D341Med (cell line): ENCODE results near the gene KIF16B.
A peak's percentile ranks its signal among the peaks of the same experiment; 100 is the strongest.

Source experiments
- DNase-seq: peaks from one replicate; pipeline ENCODE4 v3.0.0; 2012; ENCODE audit warnings: low spot score

The KIF16B gene

GRCh38 chr20:16432466-16433292 lies 140.6 kb downstream of the KIF16B start:
- no peak for DNase-seq

DNA sequence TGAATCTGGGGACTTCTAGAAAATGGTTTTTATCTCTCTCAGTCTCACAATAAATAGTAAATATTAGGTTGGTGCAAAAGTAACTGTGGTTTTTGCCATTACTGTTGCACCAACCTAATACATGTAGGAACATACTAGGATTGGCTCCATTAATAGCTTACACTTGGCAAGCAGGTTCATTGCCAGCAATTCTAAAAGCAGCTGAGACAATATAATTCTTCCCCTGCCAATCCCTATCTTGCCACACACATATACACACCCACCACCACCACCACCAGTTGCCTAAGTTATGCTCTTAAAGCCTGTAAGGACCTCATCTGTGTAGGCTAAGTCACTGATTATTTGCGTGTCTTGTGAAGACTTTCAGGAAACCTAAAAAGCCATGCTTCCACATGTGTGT lies 145.1 kb downstream of the KIF16B start:
- no peak for DNase-seq

- DNase-seq, result no peak
Observed at GRCh38 chr20:16427571-16427970, 145.7 kb downstream of the KIF16B start.

GRCh38 chr20:16424780-16425179 lies 148.5 kb downstream of the KIF16B start:
- DNase-seq, result no peak

DNA sequence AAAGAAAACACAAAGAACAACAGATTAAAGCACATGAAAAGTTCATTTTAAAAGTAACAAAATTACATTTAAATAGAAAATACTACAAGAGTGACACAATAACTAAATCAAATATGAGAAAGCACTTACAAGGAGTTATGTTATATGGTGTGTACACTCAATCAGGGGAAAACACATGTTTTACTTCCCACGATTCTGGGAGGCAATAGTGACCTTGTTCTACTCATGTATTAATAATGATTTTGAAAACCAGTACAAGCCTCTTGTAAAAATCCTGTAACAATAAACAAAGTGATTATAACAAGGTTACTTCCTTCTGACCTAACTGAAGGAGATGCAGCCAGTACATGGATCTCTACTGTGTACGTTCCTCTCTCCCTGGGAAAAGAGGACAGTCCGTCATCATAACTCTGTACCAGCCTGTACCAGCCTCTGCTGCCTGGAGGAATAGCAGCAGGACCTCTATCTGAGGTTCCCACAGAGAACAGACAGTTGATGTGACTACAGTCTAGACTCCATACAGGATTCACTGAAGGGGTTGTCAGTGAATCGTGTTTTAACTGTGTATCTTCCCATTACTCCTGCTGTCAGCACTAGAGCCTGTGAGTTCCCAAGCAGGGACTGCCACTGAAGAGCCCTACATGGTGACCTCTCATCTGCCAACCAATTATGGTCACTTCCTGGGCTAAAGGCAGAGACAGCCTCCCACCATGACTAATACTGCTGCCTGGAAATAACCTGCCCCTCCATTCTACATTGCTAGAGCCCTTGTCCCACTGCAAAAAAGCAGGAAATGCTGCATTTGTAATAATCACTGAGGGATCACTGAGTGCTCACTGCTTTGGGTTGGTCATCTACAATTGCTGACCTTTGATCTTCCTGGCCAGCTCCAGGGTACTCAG lies 149.7 kb downstream of the KIF16B start:
- no peak for DNase-seq

GRCh38 chr20:16419138-16419715 lies 154.0 kb downstream of the KIF16B start:
- DNase-seq, result no peak

DNA sequence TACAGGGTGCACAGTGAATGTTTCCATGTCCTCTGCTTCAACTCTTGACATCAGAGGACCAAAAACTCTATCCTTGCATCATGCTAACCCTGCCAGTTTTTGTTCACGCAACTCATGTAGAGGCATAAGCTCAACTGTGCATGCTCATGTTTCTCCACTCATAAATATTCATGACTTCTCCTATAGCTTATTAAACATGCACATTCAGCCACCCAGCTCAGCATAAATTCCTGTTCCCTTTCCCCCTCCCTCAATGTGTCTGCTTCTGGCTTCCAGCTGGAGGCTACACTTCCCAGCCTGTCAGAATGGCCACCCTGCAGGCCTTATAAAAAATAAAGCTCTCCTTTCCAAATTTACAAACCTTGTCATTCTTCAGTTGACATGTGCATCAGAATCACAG lies 154.6 kb downstream of the KIF16B start:
- no peak for DNase-seq

DNA sequence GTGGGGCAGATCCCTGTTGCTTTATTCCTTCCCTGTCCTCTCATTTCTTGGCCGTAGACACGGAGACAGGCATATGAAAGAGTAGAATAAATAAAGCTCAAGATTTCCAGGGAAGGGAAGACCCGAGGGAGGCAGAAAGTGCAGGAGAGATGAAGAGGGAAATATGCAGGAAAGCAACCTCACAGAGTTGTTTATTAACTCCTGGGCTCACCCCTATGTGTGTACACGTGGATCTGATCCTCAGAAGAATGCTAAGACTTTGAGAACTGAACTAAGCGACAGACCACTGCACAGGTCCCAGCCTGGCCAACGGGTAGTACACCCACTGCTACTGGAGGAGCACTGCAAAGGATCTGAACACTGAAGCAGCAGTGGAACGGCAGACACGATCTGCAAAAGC lies 156.2 kb downstream of the KIF16B start:
- no peak for DNase-seq

DNA sequence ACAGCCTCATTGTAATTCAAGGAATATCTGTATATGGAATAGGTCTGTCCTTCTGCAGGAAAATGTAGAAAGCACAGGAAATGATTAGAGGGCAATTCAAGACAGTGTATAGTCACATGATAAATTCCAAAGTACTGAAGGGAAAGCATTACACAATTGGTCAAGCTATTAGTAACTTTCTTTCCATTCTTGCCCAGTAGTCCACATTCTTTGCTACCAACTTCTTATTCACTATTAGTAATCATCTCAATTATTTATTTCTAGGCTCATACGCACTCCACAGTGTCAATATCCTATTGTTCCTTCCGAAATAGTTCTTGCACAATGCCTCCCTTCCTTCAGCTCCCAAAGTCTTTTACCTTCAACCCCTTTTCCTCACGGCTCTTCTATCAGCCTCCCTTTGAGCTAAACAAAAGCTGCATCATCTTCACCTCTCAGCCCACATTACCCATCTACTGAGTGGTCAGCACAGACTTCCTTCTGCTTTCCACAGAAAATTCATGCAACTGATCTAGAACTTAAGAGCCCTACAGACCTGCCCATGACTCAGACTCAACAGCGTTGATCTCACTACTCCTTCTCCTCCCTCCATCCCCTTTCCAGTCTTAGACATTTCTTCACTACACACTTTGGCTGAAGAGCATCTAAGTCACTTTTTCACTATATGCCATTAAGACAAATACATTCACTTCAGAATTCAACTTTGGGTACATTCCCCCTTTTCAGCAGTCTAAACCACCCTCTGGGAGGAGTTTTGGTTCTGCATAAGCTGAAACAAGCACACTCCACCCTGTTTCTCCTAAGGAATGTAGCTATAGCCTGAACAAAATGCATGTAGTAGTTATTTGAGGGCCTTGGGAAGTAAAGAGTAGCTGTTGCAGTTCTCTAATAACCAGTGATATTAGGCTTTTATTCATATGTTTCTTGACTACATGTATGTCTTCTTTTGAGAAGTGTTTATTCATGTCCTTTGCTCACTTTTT lies 157.9 kb downstream of the KIF16B start:
- DNase-seq, result no peak

DNA sequence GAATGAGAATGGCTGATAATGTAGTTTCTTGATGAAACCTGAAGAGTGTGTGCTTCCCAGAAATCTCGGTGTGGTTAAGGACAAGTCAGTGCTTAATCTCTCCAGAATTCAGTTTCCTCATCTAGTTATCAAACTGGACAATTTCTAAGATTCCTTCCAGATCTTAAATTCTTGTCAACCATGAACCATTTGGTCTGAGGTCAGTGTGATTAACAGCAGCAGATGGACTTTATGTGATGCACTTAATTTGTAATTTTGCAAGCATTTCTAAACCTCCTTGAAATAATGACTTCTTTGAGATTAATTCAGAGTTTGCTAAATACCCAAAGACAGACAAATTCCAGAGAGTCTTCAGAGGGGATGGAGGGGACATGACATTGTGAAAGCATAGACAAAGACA lies 160.3 kb downstream of the KIF16B start:
- no peak for DNase-seq

DNA sequence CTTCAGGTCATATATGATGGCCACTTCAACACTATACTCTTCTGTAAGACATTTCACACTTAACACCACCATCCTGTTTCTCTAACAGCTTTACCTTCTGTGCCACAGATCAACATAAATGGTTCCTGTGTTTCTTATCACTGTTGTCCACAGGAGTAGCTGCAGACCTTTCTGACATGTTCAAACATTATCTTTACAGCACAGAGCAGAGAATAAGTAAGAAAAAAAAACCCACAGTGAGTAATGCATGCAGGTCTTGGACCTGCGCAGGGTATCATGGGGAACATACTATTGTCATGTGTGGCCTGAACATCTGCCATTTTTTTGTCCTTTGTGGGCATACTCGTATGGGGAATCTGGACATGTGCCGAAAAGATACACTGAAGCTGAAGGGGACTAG lies 161.9 kb downstream of the KIF16B start:
- DNase-seq, result no peak

GRCh38 chr20:16410626-16411025 lies 162.6 kb downstream of the KIF16B start:
- DNase-seq, result no peak

GRCh38 chr20:16408981-16409380 lies 164.3 kb downstream of the KIF16B start:
- no peak for DNase-seq

DNA sequence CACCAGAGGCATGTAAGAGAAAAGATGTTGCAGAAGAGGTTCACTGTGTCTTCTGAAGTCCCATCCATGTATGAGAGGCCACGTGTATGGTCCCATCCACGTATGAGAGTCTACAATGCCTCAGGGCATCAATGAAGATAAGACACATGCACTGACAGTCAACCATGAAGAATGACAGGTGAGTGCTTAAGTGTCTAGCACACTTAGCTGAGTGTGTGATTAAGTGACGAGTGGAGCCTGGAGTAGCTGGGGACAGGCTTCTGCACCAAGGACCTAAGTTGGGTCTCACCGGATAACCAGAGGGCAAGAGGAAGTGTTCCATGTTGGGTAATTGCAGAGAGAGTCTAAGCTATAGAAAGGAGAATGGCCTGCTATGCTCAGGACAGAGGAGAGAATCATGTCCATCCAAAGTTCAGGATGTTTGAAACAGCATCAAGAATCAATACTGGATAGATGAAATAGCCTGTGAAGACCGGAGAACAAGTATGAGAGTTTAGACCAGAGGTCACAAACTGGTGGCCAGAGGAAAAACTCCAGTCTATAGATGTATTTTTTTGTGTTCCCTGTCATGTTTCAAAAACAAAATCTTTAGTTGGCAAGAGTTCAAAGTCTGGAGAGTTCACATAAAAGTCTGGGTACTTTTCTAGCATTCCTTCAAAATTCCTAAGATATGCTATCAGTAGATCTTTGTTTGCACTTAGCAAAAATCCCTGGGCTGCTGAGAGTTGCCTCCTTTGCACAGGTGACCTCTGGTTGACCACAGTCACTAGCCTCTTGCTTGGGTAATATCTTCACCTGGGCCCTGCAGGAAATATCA lies 165.8 kb downstream of the KIF16B start:
- no peak for DNase-seq

GRCh38 chr20:16405254-16405653 lies 168.0 kb downstream of the KIF16B start:
- no peak for DNase-seq

DNA sequence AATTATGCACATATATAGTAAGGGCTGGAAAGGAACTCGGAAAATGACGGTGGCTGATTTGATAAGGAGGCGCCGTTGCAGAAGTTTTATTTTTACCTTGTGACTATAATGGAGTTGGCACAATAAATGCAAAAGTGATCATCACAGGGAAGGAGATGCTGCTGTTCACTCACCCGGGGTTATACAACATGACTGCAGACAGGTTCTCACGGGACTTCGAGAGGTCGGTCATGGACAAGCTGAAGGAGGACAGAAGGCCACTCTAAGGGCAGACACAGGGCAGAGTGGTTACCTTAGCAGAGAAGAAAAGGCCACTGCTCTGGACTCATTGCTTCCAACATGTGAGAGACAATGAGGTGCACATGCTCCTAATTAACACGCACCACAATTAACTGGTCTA lies 168.6 kb downstream of the KIF16B start:
- no peak for DNase-seq

- no peak for DNase-seq
Observed at GRCh38 chr20:16404171-16404570, 169.1 kb downstream of the KIF16B start.

- DNase-seq, result no peak
Observed at GRCh38 chr20:16400234-16400633, 173.0 kb downstream of the KIF16B start.

DNA sequence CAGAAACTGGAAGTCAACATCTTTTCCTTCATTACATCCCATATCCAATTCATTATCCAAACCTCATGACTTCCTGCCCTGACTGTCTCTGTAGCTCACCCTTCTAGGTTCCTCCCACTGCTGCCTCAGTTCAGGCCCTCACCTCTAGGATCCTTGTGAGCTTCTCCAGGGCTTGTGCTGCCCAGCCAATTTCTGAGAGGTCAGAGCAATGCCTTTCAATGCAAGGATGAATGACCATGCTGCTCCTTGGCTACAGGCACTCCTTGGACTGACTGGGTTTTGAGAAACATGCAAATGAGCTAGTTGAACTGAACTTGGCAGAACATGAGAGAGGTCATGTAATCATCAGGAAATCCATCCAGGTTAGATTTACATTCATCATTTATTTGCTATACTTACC lies 173.4 kb downstream of the KIF16B start:
- no peak for DNase-seq

DNA sequence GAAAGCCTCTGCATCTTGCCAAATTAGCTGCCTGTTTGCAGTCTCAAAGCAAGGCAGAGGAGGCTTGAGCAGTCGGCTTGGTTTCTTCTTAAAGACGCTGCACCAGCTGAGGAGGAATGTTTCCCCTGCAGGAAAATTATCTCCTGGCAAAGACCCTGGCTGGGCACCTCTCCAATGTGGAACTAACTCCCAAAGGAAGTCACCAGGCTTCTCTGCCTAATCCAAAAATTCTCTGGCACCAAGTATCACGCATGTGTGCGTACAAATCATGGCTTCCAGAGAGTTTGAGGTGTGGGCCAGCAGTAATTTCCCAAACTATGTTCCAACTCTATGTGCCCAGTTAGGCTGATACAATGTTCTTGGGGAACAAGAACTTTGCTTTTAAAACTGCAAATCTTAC lies 176.2 kb downstream of the KIF16B start:
- DNase-seq, result peak; percentile 58

- DNase-seq, result no peak
Observed at GRCh38 chr20:16395366-16395765, 177.9 kb downstream of the KIF16B start.
